Dermis blood vessel endothelial cell (primary cell): ENCODE data around the gene OSBPL7. TPM values are rescaled to one million over a fixed set of nuclear protein-coding genes. Genes with fewer than 3 reads are reported as not detected.

Experiments used
- DNase-seq: peaks from one replicate; pipeline ENCODE4 v3.0.0; 2010
- total RNA-seq: library from RNA; depleted of rRNA; stranded (reverse); fragments of >200 nt; gene quantifications from 2 replicates; pipeline ENCODE4 v1.2.3, GENCODE V29; 2014

OSBPL7 gene
- total RNA-seq, 1 donor from 2014 or later: 11.6 TPM

- DNase-seq: no peak
These were observed 57.5 kb downstream of the OSBPL7 start for GRCh38 chr17:47763913-47764582.

- DNase-seq: no peak
These were observed 58.9 kb downstream of the OSBPL7 start for GRCh38 chr17:47762728-47763127.

GRCh38 chr17:47760409-47761140 lies 61.0 kb downstream of the OSBPL7 start:
- DNase-seq: no peak

GRCh38 chr17:47757386-47757785 lies 64.2 kb downstream of the OSBPL7 start:
- no peak for DNase-seq

Other genes with a start within 250 kb of the OSBPL7 start
- gene KPNB1, start 171.9 kb downstream of the OSBPL7 start, total RNA-seq: 394 and 596 TPM in 2 replicates
- 14.8 and 20.2 TPM in 2 replicates for gene TBKBP1, start 127.6 kb downstream of the OSBPL7 start, total RNA-seq
- not detected in 2 replicates for gene TBX21, start 88.6 kb downstream of the OSBPL7 start, total RNA-seq
- 19.9 and 26.0 TPM in 2 replicates for gene MRPL10, start 9.7 kb upstream of the OSBPL7 start, total RNA-seq
- 0.05 TPM in 1 of 2 replicates, not detected in the other for gene LRRC46, start 9.9 kb upstream of the OSBPL7 start, total RNA-seq
- 44.3 and 74.2 TPM in 2 replicates for gene SCRN2, start 19.5 kb upstream of the OSBPL7 start, total RNA-seq
- 3.1 and 4.8 TPM in 2 replicates for gene SP6, start 29.4 kb upstream of the OSBPL7 start, total RNA-seq
- gene SP2, start 74.4 kb upstream of the OSBPL7 start, total RNA-seq: 1.7 and 2.6 TPM in 2 replicates
- gene PNPO, start 119.8 kb upstream of the OSBPL7 start, total RNA-seq: 36.4 and 43.0 TPM in 2 replicates
- gene PRR15L, start 136.1 kb upstream of the OSBPL7 start, total RNA-seq: not detected in 2 replicates
- 48.0 and 76.6 TPM in 2 replicates for gene CDK5RAP3, start 149.3 kb upstream of the OSBPL7 start, total RNA-seq
- gene COPZ2, start 216.0 kb upstream of the OSBPL7 start, total RNA-seq: 3.8 and 6.5 TPM in 2 replicates
- gene NFE2L1, start 226.6 kb upstream of the OSBPL7 start, total RNA-seq: 95.1 and 209 TPM in 2 replicates